Stimulated activated CD4-positive, alpha-beta T cell treated with anti-CD3 and anti-CD28 coated beads, Interleukin-4, amount 100 ng/mL, for 24 hours (primary cell): ENCODE measurements around the gene NEK9.

ENCODE experiments used
- DNase-seq: peaks from one replicate; pipeline ENCODE4 v3.0.0-alpha.2; 2020

NEK9 gene

DNA sequence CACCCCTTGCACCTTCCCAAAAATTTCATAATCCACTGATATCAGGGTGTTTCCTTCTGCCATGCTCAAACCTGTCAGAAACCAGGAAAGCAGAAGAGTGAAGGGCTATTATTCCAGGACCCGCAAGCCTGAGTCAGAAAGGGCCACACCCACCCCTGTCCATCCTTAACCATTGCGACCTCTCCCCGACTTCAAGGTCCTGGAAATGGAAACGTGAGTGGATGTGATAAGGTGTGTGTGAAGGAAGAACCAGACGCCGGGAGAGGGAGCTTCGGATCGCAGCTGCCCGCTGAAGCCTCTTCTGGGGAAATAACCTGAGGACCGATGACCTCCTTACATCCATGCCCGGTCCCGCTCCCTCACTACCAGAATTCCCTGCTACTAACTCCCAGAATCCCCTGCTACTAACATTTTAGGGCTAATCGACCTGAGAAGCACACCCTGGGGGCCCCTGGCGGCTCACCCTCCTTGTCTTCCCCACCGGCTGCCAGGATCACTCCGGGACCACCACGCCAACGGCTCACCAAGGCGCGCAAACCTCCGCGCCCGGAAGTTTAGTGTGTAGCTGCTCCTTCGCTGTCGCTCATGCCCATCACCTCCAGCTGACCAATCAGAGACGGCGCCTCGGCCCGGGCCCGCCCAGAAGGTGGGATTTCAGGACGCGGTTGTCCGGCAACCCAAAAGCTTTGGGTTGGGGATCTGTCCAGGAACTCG lies 63.2 kb downstream of the NEK9 start, which contains the start of gene ACYP1:
ACYP1 (minus strand) TSS at position 534 of the 714 bp plus-strand sequence; CDS start at position 63, 471 bp downstream.
- DNase-seq: peak; percentile 93

DNA sequence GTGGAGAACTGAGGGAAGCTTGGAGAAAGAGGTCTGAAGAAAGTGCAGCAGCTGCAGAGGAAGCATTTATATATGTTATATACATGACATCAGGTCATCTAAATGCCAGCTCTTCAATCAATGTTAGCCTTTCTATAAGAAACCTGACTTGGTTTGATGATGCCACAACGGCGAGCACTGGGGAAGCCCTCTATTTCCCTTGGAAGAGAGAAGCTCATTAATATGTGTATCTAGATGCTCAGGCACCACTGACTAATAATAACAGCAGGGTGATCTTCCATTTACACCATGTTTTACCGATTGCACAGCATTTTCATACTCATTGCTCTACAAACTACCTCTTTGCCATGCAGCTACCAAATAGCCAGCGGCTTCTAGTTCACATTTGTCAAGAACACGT lies 63.8 kb downstream of the NEK9 start:
- DNase-seq: no peak

DNA sequence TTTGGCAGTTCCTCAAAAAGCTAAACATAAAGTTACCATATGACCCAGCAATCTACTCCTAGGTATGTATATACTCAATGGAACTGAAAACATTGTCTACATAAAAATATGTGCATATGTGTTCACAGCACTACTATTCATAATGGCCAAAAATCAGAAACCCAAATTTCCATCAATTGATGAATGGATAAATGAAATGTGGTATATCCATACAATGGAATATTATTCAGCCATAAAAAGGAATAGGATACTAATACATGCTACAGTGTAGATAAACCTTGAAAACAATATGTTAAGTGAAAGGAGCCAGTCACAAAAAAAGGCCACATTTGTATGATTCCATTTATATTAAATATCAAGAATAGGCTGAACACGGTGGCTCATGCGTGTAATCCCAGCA lies 66.4 kb downstream of the NEK9 start:
- DNase-seq: no peak

GRCh38 chr14:75059642-75060041 lies 67.2 kb downstream of the NEK9 start:
- no peak for DNase-seq

- no peak for DNase-seq
Observed at GRCh38 chr14:75054421-75054820, 72.4 kb downstream of the NEK9 start.

DNA sequence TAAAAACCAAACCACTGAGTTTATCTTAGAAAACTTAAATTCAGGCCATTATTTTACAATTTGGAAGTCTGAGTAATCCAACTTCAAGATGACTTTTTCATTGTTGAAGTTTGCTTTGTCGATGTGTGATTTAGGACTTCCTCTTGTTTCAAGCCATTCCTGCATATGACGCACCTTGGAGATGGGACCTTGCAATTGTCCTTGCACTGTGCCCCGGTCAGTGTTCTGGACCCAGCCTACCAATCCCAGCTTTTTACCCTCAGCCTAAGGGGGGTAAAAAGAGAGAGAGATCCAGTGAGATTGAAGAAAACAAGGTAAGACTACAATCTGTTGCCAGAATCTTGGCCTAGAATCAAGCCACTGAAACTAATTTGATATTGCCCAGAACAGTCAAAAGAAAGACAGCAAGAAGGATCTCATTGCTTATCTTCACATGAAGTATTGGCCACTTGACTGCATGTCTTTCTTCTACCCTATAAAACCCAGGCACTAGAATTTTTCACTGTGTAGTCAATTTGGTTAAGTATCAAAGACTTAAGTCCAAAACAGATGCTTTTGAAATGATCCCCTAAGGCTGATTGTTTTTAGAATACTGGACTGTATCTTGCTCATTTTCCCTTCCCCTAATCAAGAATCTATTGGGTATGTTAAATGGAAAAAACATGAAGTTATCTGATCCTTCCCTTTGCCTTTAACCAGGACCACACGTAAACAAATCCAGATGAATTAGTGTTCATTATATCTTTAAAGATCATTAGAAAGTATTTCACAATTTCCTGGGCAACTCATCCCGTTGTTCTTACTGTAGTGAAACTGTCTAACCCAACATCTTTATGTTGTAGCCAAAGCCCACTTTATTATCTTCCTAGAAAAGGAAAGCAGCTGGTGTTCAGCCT lies 73.2 kb downstream of the NEK9 start:
- no peak for DNase-seq

DNA sequence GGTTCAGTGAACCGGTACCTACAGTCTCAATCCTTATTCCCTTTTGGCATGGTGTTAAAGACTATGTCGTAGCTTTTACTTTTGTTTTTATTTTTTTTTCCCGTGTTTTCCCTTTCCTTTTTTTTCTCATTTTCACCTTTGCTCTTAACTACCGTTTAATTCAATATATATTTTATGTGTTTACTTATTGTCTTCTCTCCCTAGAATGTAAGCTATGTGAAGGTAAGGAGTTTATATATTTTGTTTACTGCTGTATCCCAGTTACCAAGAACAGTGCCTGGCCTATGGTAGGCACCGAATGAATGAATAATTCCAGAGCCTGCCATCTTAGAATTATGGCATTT lies 75.3 kb downstream of the NEK9 start:
- DNase-seq: no peak

DNA sequence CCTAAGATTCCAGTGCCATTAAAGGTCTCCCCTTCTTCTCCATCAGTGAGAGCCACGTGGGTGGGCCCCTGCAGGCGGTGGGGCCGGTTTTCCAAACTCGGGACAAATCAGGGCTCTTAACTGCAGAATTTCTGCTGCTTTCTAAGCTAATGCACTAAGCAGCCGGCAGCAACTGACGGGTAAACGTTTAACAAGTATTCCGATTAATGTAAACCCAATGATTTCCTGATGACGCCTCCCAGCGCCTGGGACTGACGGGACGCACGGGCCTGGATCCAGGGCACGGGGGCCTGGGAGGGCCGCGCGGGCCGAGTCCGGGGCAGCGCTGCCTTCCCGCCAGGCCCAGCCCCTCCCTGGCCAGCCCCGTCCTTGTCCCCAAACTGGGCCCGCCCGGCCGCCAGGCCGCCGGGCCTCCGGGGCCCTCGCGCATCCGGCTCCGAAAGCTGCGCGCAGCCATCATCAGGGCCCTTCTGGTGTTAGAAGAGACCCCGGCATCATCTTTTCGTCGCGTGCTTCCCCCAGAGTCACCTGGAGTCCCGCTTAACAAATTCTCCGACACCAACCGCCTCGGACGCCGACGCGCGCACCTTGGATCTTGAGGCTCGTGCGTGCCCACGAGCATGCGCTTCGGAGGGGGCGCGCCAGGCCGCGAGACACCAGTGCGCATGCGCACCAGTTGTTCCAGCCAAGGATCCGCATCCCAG lies 75.8 kb downstream of the NEK9 start, which contains the start of gene MLH3:
MLH3 (minus strand) TSS at position 616 of the 704 bp plus-strand sequence. CDS start 1,812 bp downstream, outside the sequence.
- DNase-seq: peak; percentile 79

DNA sequence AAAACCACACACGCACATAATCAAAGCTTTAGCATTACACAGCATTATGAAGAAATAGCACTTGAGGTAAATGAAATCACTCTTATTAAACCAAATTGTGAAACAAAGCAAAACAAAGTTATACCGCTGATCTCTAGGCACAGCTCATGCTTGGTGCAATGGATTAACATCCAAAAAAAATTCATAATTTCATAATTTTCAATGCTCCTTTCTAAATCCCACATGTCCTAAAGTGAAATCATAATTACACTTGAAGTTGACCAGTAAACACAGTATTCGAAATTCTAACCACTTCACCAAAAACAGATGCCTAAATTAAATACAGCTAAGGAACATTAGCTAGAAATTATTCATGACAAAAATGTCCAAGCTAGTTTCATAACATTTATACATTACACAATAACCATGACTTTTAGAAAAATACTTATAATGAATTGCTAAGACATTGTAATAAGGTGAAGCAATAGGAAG lies 77.1 kb downstream of the NEK9 start:
- DNase-seq: no peak

DNA sequence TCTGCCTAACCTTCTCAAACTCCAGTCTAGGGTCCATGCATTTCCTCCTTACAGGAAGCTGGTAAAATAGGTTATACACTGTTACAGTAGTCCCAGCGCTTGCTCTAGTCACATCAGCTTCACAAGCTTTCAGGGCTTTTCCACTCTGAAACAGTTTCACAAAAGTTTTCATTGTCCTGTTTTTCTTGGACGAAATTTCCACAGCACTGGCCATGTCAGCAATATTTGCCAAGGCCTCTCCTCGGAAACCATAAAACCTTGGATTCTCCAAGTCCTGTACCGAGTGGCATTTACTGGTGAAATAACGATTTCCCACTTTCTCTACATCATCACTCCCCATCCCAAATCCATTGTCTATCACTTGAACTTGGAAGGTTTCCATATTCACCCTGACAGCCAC lies 77.7 kb downstream of the NEK9 start:
- DNase-seq: no peak

GRCh38 chr14:75048101-75048500 lies 78.7 kb downstream of the NEK9 start:
- DNase-seq: no peak

DNA sequence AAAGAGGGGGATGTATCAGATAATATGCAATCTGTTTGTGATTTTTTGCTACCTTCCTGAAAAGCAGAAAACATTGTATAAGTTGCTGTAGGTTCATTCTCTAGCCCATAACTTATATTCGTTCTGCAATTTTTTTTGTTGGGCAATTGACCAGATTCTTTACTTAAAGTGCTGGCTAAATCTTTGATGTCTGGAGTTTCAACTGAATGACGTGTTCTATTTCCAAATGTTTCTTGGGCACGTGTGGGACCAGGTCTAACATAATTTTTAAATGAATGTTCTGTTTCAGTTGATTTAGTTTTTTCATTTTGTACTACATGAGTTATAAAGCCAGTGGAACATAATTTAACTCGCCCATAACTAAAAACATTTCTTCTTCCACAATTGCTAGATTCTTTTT lies 79.3 kb downstream of the NEK9 start:
- DNase-seq: no peak

DNA sequence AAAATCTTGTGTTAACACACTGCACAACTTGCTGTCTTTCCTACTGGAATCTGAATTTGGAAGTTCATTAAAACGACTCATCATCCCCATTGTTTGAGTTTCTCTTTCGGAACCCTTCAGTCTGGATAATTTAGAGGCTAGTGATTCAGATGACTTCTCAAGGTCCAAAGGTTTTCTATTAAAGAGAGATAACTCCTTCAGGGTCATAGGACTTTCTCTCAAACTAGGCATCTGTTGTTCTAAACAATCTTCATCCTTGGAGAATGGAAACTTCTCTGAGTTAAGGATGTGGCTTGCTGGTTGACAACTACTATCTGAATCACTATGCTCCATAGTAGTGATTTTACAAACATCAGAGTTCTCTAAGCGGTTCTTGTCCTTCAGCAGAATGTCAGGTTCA lies 79.9 kb downstream of the NEK9 start:
- no peak for DNase-seq

- no peak for DNase-seq
Observed at GRCh38 chr14:75046275-75046674, 80.6 kb downstream of the NEK9 start.

DNA sequence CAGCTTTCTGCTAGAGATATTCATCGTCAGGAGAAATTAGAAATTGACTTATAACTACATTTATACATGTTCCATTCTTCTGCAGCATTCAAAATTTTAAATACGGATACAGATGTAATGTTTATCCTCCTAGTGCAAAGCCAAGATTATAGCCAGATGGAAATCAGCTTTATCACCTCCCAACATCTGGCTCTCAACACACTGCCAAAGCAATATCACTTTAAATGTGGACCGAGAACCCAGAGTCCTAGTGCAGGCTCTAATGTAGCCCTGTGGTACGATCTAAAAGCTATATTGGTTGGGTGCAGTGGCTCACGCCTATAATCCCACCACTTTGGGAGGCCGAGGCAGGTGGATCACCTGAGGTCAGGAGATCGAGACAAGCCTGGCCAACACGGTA lies 82.1 kb downstream of the NEK9 start:
- no peak for DNase-seq

GRCh38 chr14:75044322-75044721 lies 82.5 kb downstream of the NEK9 start:
- DNase-seq: no peak

DNA sequence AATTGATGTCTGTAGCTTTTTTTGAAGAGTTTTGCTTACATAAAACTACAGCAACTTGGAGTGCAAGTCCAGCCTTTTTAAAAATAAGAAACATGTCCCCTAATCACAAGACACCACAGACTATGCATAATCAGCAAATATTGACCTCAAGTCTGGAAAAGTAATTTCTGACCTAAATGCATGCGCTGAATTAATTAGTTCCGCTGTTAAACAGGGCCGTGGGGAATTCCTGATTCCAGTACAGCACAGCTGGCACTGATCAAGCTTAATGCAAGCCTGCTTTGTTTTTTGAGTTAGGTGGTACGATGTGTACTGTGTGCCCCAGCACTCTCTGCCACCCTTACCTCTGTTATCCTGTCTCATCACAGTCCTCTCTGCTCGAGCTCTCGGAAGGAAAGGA lies 84.8 kb downstream of the NEK9 start:
- no peak for DNase-seq

GRCh38 chr14:75041613-75042012 lies 85.2 kb downstream of the NEK9 start:
- no peak for DNase-seq

DNA sequence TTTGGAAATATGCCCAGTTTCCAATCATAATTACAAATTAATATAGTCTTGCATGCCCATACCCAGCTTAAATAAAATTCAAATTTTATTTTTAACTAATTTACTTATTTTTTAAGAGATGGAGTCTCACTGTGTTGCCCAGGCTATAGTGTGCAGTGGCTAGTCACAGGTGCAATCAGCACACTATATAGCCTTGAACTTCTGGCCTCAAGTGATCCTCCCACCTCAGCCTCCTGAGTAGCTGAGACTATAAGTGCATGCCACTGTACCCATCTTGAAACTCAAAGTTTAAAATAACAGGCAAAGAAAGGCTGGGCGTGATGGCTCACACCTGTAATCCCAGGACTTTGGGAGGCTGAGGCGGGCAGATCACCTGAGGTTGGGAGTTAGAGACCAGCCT lies 85.9 kb downstream of the NEK9 start:
- DNase-seq: no peak

DNA sequence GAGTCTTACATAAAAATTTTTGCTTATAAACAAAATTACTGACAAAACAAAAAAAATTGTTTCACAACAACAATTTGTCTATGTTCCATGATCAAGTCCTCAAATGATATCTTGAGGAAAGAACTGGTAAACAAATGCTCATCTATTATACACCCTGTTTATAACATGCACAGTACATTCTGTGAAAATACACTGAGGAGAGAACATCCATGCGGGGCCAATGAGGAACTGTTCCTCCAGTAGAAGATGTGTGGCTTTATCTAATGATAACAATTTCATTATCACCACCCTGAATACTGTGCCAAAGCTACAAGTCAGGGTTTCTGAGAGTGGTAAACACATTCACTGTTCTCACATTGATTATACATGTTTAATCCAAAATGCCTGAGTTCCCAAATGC lies 86.3 kb downstream of the NEK9 start:
- DNase-seq: no peak

GRCh38 chr14:75032939-75033338 lies 93.9 kb downstream of the NEK9 start:
- no peak for DNase-seq

DNA sequence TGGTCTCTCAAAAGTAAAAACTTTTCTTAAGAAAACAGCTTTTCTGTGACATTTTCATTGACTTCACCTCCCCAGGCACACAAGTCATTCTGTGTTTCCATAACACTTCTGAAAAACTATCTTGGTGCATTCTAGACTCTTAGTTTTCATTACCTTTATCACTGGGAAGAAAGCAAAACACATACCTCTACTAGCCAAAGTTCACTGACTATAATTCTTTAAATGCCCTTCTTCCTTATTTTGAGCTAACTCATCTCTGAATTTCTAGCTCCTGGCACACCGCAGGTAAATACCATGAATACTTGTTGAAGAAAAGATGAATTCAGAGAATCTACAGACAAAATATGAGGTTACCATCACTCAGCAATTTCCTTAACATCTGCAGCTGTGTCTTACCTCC lies 96.7 kb downstream of the NEK9 start:
- no peak for DNase-seq
